ENCODE results near the gene CYSRT1.

CYSRT1 gene, protein sequence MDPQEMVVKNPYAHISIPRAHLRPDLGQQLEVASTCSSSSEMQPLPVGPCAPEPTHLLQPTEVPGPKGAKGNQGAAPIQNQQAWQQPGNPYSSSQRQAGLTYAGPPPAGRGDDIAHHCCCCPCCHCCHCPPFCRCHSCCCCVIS

DNA sequence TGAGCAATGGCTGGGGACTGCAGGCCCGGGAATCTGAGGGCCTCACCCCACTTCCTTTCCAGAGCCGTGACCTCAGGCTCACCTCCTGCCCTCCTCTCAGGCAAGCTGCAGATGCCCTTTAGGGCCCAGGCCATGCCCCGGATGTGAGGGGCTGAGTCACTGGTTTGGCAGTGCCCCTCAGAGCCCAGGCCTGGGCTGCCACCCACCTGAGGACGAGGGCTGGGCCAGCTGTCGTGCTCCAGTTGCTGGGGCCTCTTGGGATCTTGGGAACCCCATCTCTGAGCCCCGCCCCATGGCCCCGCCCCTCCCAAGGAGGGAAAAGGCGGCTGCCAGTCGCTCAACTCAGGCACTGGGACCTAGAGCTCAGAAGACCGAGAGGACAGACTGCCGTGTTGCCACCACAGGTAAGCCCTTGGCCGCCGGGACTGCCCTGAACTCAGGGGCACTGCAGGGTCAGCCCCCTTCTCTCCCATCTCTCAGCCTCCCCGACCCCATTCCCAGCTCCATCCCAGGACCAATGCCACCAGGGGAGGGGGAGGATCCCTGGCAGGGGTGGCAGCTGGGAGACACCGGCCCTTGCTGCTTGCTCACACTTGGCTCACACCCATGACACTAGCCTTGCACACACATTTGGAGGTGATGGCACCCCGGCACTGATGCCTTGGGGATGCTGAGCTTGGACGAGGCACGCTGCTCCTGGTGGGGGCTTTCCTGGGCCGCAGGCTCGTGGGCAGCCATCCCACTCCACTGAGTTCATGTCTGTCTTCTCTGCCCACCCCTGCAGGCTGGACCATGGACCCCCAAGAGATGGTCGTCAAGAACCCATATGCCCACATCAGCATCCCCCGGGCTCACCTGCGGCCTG, at the start of gene CYSRT1:
Gene CYSRT1, plus strand, starts transcription at position 345 of the 865 bp plus-strand sequence. Its CDS starts 448 bp downstream, at position 793.
- DNase-seq: no peak

- DNase-seq: no peak
These were observed 49.5 kb upstream of the CYSRT1 start for GRCh38 chr9:137175345-137175961.

GRCh38 chr9:137176302-137177182, 48.4 kb upstream of the CYSRT1 start:
- DNase-seq: peak; percentile 18

DNA sequence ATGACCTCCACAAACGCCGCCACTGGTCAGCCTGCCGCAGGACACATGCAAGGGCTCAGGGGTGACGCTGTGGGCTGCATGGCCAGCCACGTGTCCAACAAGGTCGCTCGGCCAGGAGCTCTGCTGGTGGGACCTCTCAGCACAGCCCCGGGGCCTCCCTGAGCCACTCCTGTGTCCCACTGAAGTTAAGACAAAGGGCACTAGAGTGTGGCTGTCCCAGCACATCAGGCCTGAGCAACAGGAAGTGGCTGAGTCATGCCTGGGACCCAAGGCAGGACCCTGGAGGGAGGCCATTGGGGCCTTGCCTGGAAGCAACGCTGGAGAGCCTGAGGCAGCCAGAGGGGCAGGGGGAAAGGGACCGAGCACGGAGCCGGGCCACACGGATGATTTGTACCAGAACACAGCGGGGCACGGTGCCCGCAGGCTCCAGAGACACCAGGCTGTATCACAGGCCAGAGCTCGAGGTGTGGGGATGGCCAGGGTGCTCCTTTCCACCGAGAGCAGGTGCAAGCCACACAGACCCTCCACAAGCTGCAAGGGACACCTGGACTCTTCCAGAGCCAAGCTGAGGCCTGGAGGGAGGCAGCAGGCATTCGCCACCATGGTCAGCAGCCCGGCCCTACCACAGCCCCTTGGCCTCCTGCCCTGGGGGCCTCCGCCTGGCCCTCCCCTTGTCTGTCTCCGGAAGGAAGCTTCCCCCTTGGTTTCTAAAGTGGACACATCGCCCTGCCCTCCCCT, 46.6 kb upstream of the CYSRT1 start:
- no peak for DNase-seq

- DNase-seq: no peak
These were observed 45.9 kb upstream of the CYSRT1 start for GRCh38 chr9:137178939-137179630.

DNA sequence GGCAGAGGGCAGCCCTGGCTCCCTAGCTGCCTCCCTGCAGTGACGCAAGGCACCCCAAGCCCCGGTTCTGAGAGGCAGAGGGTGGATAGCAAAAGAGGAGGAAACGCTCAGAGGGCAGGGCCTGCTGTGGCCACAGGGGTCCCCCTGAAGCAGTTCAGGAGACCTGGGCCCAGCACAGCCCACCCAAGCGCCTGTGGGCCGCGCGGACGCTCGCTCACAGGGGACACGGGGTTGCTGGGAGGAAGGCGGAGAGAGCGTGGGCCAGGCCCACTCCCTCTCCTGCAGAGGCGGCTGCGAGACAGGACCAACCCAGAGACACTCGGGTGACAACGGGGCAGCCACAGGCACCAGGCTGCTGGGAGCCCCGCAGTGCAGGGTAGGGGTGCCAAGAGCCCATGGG, 45.2 kb upstream of the CYSRT1 start:
- no peak for DNase-seq

GRCh38 chr9:137180491-137180890, 44.5 kb upstream of the CYSRT1 start:
- DNase-seq: no peak

- DNase-seq: no peak
These were observed 43.3 kb upstream of the CYSRT1 start for GRCh38 chr9:137181680-137182079.

GRCh38 chr9:137182836-137183235, 42.1 kb upstream of the CYSRT1 start:
- DNase-seq: no peak

DNA sequence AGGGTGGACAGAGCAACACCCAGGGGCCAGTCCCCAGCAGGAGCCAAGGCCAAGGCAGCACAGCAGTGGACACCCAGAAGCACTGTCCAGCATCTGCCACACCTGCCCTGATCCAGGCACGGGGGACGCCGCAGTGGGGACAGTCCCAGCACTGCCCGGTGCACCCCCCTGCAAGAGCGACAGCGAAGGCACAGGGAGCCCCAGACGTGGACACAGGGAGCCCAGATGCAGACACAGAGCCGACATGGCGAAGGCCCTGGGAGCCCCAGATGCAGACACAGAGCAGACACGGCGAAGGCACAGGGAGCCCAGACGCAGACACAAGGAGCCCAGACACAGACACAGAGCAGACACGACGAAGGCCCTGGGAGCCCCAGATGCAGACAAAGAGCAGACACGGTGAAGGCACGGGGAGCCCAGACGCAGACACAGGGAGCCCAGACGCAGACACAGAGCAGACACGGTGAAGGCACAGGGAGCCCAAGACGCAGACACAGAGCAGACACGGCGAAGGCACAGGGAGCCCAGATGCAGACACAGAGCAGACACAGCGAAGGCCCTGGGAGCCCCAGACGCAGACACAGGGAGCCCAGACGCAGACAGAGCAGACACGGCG, 40.9 kb upstream of the CYSRT1 start:
- DNase-seq: no peak

- DNase-seq: no peak
These were observed 39.9 kb upstream of the CYSRT1 start for GRCh38 chr9:137184881-137185660.

GRCh38 chr9:137185921-137186320, 39.1 kb upstream of the CYSRT1 start:
- no peak for DNase-seq

GRCh38 chr9:137186385-137186784, 38.6 kb upstream of the CYSRT1 start:
- DNase-seq: no peak

- no peak for DNase-seq
These were observed 37.6 kb upstream of the CYSRT1 start for GRCh38 chr9:137187386-137187785.

- DNase-seq: no peak
These were observed 36.9 kb upstream of the CYSRT1 start for GRCh38 chr9:137188086-137188489.

DNA sequence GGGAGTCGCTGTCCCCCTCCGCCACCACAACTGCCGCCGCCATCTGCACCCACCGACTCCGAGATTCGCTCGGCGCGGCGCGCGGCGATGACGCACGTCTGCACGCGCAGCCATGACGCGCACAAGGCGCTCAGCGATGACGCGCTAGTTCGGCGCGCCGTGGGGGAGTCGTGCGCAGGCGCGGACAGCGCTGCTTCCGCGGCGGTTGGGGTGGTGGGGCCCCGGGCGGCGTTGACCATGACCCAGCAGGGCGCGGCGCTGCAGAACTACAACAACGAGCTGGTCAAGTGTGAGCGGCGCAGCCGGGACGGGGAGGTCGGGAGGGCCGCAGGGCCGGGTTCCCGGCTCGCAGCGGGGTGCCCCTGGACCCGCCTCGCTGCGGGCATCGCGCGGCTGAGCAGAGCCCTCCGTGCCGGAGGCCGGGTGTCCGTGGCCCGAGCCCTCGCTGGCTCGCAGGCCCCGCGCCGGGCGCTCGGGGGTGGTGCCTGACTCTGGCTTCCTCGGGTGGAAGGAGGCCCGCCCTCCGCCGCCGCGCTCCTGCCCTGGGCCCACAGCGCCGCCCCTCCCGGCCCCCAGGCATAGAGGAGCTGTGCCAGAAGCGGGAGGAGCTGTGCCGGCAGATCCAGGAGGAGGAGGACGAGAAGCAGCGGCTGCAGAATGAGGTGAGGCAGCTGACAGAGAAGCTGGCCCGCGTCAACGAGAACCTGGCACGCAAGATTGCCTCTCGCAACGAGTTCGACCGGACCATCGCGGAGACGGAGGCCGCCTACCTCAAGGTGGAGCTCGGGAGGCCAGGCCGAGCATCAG, 36.3 kb upstream of the CYSRT1 start, which contains the start of the genes ANAPC2 and SSNA1:
Gene ANAPC2, minus strand, starts transcription at position 71 of the 807 bp plus-strand sequence. Its CDS starts 28 bp downstream, at position 43.
Gene SSNA1, plus strand, starts transcription at position 187 of the 807 bp plus-strand sequence. Its CDS starts 51 bp downstream, at position 238.
- peak; percentile 93 for DNase-seq

DNA sequence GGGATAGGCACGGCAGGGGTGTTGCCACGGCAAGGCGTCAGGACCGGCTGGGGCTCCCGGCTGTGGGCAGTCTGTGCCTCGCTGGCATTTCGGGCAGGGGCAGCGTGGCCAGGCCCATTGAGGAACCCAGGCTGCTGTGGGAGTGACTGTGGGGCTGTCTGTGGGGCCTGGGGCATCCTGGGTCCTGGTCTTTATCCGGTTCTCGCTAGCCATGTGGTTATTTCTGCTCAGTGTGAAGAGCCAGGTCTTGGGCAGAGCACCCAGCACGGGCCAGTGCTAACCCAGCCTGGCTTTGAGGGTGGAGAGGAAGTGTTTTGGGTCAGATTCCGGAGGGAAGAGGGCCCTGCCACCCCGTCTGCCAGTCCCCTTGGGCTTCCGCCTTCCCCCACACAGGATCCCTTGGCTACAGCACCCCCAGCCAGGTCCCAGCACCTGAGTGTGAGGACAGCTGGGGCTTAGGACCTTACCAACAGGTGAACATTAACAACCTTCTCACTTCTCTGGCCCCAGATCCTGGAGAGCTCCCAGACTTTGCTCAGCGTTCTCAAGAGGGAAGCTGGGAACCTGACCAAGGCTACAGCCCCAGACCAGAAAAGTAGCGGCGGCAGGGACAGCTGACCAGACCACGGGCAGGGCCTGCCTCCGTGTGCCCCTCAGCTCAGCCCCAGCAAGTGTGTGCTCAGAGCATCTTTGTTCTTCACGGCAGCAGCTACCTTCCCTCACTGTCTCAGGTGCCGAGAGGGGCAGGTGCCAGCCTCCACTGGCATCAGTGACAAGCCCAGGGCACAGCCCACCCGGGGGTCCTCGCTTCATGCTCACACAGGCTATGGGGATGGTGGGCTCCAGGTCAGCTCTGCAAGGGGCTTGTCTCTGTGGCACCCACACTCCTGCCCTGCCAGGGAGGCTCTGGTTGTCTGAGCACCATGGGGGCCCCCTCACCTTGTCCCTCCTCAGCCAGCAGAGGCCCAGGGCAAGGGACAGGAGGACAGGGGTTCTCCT, 35.4 kb upstream of the CYSRT1 start:
- DNase-seq: no peak
